ENCODE measurements around the gene AGMO. TPM values are rescaled to one million over a fixed set of nuclear protein-coding genes. Genes with fewer than 3 reads are reported as not detected.

AGMO gene
- polyA plus RNA-seq (ENCODE audit: insufficient read length in 3 of 3), result 1 to 10 TPM in 1 of 3 donors, under 1 TPM in 2; 0.82 to 1.2 (median 0.98) TPM

GRCh38 chr7:15561835-15562234 lies at the start of gene AGMO:
AGMO (minus strand) TSS chr7:15562015.
- DNase-seq (ENCODE audit: low read depth in 3 of 3, low spot score in 2 of 3), result no peak

- no peak for DNase-seq (ENCODE audit: low read depth in 3 of 3, low spot score in 2 of 3)
These were observed 48.7 kb upstream of the AGMO start for GRCh38 chr7:15610503-15610902.

- no peak for DNase-seq (ENCODE audit: low read depth in 3 of 3, low spot score in 2 of 3)
These were observed 47.5 kb upstream of the AGMO start for GRCh38 chr7:15609287-15609686.

- no peak for DNase-seq (ENCODE audit: low read depth in 3 of 3, low spot score in 2 of 3)
These were observed 45.9 kb upstream of the AGMO start for GRCh38 chr7:15607529-15608210.

- no peak for DNase-seq (ENCODE audit: low read depth in 3 of 3, low spot score in 2 of 3)
These were observed 44.7 kb upstream of the AGMO start for GRCh38 chr7:15606561-15606960.

- no peak for DNase-seq (ENCODE audit: low read depth in 3 of 3, low spot score in 2 of 3)
These were observed 42.4 kb upstream of the AGMO start for GRCh38 chr7:15604166-15604565.

- no peak for DNase-seq (ENCODE audit: low read depth in 3 of 3, low spot score in 2 of 3)
These were observed 41.3 kb upstream of the AGMO start for GRCh38 chr7:15603124-15603523.

GRCh38 chr7:15602236-15602635 lies 40.4 kb upstream of the AGMO start:
- no peak for DNase-seq (ENCODE audit: low read depth in 3 of 3, low spot score in 2 of 3)

- no peak for DNase-seq (ENCODE audit: low read depth in 3 of 3, low spot score in 2 of 3)
These were observed 39.4 kb upstream of the AGMO start for GRCh38 chr7:15601175-15601574.

GRCh38 chr7:15600298-15600697 lies 38.5 kb upstream of the AGMO start:
- DNase-seq (ENCODE audit: low read depth in 3 of 3, low spot score in 2 of 3), result no peak

GRCh38 chr7:15594461-15594860 lies 32.6 kb upstream of the AGMO start:
- DNase-seq (ENCODE audit: low read depth in 3 of 3, low spot score in 2 of 3), result no peak

GRCh38 chr7:15593382-15593781 lies 31.6 kb upstream of the AGMO start:
- no peak for DNase-seq (ENCODE audit: low read depth in 3 of 3, low spot score in 2 of 3)

- DNase-seq (ENCODE audit: low read depth in 3 of 3, low spot score in 2 of 3), result no peak
These were observed 24.5 kb upstream of the AGMO start for GRCh38 chr7:15586266-15586665.

- DNase-seq (ENCODE audit: low read depth in 3 of 3, low spot score in 2 of 3), result no peak
These were observed 22.8 kb upstream of the AGMO start for GRCh38 chr7:15584575-15584974.

GRCh38 chr7:15582773-15583172 lies 21.0 kb upstream of the AGMO start:
- no peak for DNase-seq (ENCODE audit: low read depth in 3 of 3, low spot score in 2 of 3)

GRCh38 chr7:15581352-15581951 lies 19.6 kb upstream of the AGMO start:
- DNase-seq (ENCODE audit: low read depth in 3 of 3, low spot score in 2 of 3), result no peak

GRCh38 chr7:15580604-15581351 lies 19.0 kb upstream of the AGMO start:
- DNase-seq (ENCODE audit: low read depth in 3 of 3, low spot score in 2 of 3), result no peak

- no peak for DNase-seq (ENCODE audit: low read depth in 3 of 3, low spot score in 2 of 3)
These were observed 15.8 kb upstream of the AGMO start for GRCh38 chr7:15577600-15577999.

- no peak for DNase-seq (ENCODE audit: low read depth in 3 of 3, low spot score in 2 of 3)
These were observed 9.6 kb upstream of the AGMO start for GRCh38 chr7:15571301-15571878.

GRCh38 chr7:15567652-15568051 lies 5.8 kb upstream of the AGMO start:
- DNase-seq (ENCODE audit: low read depth in 3 of 3, low spot score in 2 of 3), result no peak

GRCh38 chr7:15567036-15567435 lies 5.2 kb upstream of the AGMO start:
- no peak for DNase-seq (ENCODE audit: low read depth in 3 of 3, low spot score in 2 of 3)

- DNase-seq (ENCODE audit: low read depth in 3 of 3, low spot score in 2 of 3), result no peak
These were observed 4.7 kb upstream of the AGMO start for GRCh38 chr7:15566476-15566875.

Measured in right renal cortex interstitium (tissue), 3 donors.